ENCODE results near the gene ZDHHC8.

- TF ChIP-seq CTCF (optimal IDR thresholded peaks at IDR 0.05 in 1 of 3, IDR thresholded peaks at IDR 0.05 in 1 of 3, conservative IDR thresholded peaks at IDR 0.05 in 1 of 3; ENCODE audit: extremely low read depth in 1 of 3, insufficient read depth in 2 of 3, low read length in 3 of 3) (no peak), EZH2 (IDR thresholded peaks at IDR 0.05; ENCODE audit: low read length) (no peak)
These were observed 39.7 kb upstream of the ZDHHC8 start for GRCh38 chr22:20091690-20092476.
